GM19468 (cell line): ENCODE data around the gene DYNLT2.
"Not testable (repeated sequence)": the region's sequence is repeated elsewhere in the genome, so short reads cannot be mapped to it uniquely, and the experiment has no call there.

Experiments
- ATAC-seq: cut with Tn5 transposase; IDR thresholded peaks from one replicate; pipeline ENCODE4 v1.9.1; 2021; ENCODE audit warnings: mild to moderate bottlenecking, moderate library complexity, moderate number of reproducible peaks; ENCODE audit not compliant: unreplicated experiment; ENCODE audit errors: extremely low read depth

DYNLT2 gene

DNA sequence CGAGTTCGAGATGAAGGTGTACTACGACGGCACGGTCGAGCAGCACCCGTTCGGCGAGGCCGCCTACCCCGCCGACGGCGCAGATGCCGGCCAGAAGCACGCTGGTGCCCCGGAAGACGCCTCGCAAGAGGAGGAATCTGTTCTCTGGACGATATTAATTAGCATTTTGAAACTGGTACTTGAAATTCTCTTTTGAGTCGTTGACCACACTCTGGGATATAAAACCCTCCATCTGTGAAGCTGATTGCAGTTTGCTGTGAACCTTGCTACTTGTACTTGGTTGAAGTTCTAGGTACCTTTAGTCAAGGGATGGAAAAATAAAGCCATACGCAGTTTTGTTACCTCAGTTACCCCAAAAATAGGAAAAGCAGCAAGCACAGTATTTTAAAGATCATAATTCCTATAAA is 48.5 kb downstream of the DYNLT2 start:
- ATAC-seq: no peak

DNA sequence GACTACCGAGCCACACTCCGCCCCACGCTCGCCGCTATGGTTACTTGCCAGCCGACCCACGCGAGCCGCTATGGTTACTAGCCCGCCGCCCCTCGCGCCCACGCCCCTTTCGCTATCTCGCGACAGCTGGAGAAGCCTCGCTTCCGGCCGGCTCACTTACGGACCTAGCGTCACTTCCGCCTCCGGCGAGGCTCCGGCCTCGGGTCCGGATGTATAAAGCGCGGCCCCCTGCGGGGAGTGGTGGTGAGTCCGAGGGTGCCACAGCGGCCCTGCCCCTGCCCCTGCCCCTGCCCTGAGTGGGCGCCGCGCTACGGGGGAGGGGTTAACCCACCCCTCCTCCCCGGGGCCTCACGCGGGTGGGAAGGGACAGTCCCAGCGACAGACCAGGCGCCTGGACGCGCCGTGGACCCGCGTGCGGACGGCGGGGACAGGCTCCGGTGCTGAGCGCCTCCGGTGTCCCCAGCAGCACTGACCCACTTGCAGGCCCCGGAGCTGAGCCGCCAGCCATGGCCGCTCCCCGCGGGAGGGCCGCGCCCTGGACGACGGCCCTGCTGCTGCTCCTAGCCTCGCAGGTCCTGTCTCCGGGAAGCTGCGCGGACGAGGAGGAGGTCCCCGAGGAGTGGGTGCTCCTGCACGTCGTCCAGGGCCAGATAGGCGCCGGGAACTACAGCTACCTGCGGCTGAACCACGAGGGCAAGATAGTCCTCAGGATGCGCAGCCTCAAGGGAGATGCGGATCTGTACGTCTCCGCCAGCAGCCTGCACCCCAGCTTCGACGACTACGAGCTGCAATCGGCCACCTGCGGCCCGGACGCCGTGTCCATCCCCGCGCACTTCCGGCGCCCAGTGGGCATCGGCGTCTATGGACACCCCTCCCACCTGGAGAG is 49.2 kb downstream of the DYNLT2 start, which contains the start of the genes C6orf120 and WDR27:
TSS of gene C6orf120 (plus strand) at position 173 of the 886 bp plus-strand sequence. CDS start at position 507, 334 bp downstream.
TSS of gene WDR27 (minus strand) at position 76 of the 886 bp plus-strand sequence. CDS start 13,024 bp downstream, outside the sequence.
- peak; percentile 97 for ATAC-seq

DNA sequence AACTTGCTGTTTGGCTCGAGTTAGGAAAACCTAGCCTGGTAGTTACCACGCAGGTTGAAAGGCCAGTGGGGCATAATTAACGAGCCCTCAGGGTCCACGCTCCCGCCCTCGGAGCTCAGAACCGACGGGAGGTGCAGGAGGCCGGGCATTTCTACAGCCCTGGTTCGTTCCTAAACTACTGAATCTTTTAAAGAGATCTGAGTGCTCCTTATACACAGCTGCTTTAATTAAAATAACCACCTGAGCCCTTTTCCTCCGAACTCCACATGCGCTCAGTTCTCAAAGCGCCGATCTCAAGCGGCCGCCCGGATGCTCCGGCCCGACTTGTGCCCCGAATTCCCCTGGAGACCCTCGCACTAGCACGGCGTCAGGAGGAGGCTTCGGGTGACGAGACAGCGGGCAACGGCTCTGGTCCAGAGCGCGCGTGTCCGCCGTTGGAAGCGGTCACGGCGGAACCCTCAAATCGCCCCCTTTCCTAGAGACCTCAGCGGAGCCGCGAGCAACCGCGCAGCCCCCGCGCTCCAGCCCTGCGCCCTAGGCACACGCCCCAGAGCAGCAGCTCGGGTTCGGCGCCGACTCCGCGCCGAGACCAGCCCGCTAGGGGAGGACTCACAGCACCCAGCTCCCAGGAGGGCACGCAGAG is 49.9 kb downstream of the DYNLT2 start:
- ATAC-seq: no peak

DNA sequence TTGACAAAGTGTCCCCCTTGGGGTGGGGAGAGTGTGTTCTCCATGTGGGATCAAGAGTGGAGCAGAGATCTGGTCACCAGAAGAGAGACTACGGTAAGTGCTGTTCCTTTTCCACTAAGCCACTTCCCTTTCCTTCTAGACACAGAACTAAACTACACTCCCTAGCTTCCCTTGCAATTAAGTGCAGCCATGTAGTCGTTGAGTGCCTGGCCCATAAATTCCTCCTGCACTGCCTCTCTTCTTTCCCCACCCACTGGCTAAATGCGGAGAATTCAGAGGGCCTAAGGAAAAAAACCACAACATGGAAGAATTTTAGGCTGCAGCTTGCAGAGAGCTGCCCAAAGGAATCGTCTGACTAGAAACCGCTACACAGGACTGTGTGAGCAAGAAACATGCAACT is 51.1 kb downstream of the DYNLT2 start:
- ATAC-seq: no peak

DNA sequence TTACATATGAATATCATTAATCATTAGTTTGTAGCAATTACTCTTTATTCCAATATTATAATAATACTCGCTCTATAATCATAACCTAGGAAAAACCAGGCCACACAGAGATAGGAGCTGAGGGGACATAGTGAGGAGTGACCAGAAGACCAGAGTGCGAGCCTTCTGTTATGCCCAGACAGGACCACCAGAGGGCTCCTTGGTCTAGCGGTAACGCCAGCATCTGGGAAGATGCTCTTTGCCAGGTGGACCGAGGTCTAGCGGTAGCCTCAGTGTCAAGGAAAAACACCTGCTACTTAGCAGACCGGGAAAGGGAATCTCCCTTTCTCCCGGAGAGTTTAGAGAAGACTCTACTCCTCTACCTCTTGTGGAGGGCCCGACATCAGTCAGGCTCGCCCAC is 54.3 kb downstream of the DYNLT2 start:
- not testable (repeated sequence) for ATAC-seq

DNA sequence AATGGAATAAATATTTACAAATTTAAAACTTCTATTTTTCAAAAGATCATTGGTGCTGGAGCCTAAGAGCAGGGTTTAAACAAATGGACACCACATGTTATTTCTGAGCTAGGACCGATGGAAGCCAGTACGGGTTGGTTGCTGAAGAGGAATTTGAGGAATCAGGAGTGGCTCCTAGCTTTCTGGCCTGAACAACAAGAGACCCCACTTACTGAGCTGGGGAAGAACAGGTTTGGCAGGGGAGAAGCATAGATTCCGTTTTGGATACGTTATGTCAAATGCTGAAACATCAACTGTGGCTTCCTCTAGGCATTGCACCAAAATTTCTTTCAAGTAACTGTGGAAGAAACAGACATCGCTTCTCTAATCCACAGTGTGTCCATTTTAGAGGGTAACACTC is 56.2 kb downstream of the DYNLT2 start:
- no peak for ATAC-seq

DNA sequence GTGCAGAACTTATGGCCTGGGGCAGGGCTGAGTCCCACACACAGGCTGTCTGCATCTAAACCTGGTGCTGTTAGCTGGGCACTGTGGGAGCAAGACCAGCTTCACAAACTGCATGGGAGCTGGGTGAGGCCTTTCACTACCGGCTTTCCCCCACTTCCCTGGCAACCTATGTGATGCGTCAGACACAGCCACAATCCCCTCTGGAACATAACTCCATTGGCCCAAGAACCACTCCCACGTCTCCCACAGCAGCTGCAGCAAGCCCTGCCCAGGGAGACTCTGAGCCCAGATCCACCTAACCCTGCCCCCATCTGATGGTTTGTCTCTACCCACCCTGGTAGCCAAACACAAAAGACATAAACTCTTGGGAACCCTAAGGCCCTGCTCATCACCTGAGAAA is 58.9 kb downstream of the DYNLT2 start:
- no peak for ATAC-seq

DNA sequence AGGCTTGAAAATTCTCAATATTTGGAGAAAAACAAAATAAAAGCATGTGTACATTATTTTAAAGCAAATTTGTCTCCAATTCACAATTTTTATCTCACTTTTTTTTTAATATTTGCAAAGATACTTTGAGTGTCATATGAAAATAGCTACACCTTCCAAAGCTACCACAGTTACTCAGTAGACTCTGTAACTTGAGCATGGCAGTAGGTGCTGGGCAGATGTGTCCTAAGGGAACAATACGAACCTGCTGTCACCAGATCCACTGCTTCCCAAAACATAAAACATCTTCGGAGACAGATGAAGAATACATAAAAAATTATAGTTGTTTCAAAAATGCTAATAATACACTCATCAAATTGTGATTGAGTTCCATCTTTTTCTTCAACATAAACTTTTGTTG is 60.1 kb downstream of the DYNLT2 start:
- no peak for ATAC-seq
